Activated B cell treated with CpG ODN at 0.5 μM for 24 hours (primary cell): ENCODE data around the gene HOXA9. TPM values are rescaled to one million over a fixed set of nuclear protein-coding genes. Genes with fewer than 3 reads are reported as not detected.

Source experiments
- ATAC-seq: fragments of 200-7000 bp; cut with Tn5 transposase; one replicate; pipeline ENCODE4 v1.10.0; 2021; ENCODE audit warnings: low read depth, mild to moderate bottlenecking, moderate library complexity
- CTCF ChIA-PET: fragments of 350-600 bp; sonication (Branson Sonifier 250); formaldehyde crosslinking; loops from one replicate; lab custom pipeline; 2021; ENCODE audit warnings: antibody characterized with exemption; lab: Charles Lee
- POLR2A ChIA-PET: fragments of 350-600 bp; sonication (Branson Sonifier 250); formaldehyde crosslinking; loops from one replicate; lab custom pipeline; 2021; ENCODE audit warnings: antibody characterized with exemption; lab: Charles Lee
- DNase-seq: peaks from one replicate; pipeline ENCODE4 v3.0.0; 2022
- H3K27ac Mint-ChIP-seq: one replicate; pipeline ENCODE4 v1.8.0; 2020; ENCODE audit warnings: mixed read lengths
- H3K27me3 Mint-ChIP-seq: one replicate; pipeline ENCODE4 v1.8.0; 2021; ENCODE audit warnings: mixed read lengths
- H3K36me3 Mint-ChIP-seq: one replicate; pipeline ENCODE4 v1.8.0; 2021; ENCODE audit warnings: low read depth, mixed read lengths
- H3K4me1 Mint-ChIP-seq: one replicate; pipeline ENCODE4 v1.8.0; 2021; ENCODE audit warnings: mixed read lengths
- H3K4me3 Mint-ChIP-seq: one replicate; pipeline ENCODE4 v1.8.0; 2020; ENCODE audit warnings: mild to moderate bottlenecking, mixed read lengths
- H3K9me3 Mint-ChIP-seq: one replicate; pipeline ENCODE4 v1.8.0; 2020; ENCODE audit warnings: mixed read lengths
- intact Hi-C: fragments of 100-400 bp; cut with micrococcal nuclease; formaldehyde crosslinking; loops from one replicate; pipeline ENCODE4 v1.15.1; 2024
- total RNA-seq: library from RNA; stranded (reverse); gene quantifications from 2 replicates; pipeline ENCODE4 v1.2.3, GENCODE V29; 2022
- TF ChIP-seq, protein P1 (sequence below): fragments of 200-600 bp; IDR thresholded peaks from one replicate; pipeline ENCODE4 v1.8.0; 2022; ENCODE audit warnings: antibody characterized with exemption, mild to moderate bottlenecking

HOXA9 gene
- total RNA-seq, 1 donor from 2014 or later, result not detected

DNA sequence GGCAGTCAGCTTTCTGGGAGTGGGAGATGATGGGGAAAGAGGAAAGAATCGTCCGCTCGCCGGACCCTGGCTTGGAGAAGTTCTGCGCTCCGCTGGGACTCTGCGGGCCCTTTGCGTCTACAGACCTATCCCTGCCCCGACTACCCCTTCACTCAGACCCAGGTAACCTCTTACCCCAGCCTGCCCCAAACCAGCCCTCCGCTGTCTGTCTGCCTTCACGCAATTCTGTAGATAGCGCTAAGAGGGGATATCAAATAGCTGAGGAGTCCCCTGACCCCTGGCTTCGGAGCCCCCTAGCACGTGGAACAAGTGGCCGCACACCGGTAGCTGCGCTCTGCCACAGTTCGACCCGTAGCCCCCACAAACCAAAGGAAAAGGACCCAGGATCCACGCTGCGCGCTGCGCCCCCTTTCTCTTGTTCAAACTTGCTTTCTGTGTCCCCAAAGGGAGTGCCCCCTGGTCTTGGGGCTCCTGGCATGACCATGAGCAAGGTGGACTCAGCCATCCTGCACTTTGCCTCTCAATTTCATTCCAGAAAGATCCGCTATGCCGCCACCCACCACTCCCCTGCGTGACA lies 41.8 kb downstream of the HOXA9 start:
- Mint-ChIP-seq H3K36me3 (no peaks in the 10 kb centered on the region), H3K4me1 (no peaks in the 10 kb centered on the region), H3K27ac (no peak overlapping the region), H3K27me3 (peaks cover 28% of the 10 kb centered on the region), H3K9me3 (no peaks in the 10 kb centered on the region), H3K4me3 (no peak overlapping the region)
- intact Hi-C loops, result no loop called here
- ChIA-PET POLR2A (no interaction called here), CTCF (no interaction called here)
- DNase-seq (no peak), ATAC-seq (no peak)
- TF ChIP-seq, protein P1, sequence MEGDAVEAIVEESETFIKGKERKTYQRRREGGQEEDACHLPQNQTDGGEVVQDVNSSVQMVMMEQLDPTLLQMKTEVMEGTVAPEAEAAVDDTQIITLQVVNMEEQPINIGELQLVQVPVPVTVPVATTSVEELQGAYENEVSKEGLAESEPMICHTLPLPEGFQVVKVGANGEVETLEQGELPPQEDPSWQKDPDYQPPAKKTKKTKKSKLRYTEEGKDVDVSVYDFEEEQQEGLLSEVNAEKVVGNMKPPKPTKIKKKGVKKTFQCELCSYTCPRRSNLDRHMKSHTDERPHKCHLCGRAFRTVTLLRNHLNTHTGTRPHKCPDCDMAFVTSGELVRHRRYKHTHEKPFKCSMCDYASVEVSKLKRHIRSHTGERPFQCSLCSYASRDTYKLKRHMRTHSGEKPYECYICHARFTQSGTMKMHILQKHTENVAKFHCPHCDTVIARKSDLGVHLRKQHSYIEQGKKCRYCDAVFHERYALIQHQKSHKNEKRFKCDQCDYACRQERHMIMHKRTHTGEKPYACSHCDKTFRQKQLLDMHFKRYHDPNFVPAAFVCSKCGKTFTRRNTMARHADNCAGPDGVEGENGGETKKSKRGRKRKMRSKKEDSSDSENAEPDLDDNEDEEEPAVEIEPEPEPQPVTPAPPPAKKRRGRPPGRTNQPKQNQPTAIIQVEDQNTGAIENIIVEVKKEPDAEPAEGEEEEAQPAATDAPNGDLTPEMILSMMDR, result no peak

DNA sequence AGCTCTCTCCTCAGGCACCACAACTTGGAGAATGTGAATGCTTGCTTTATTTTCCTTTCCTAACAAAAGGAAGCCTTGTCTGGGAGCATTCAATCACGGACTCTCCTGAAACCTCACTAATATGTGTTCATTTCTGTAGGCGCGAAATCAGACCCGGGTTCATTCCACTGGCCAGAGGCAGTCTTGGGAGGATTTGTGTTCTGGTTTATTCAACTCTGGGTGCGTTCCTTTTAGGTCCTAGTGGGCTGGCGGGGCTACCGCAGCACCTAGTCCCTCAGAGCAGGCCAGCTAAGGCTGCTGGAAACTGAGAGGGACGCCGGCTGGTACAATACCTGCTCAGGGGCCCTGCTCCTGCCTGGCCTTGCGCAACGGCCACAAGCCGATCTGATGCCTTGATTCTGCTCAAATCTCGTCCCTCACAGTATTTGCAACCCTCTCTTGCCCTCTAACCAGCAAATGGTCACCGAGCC lies 42.3 kb downstream of the HOXA9 start:
- no peak for ATAC-seq
- ChIA-PET POLR2A (no interaction called here), CTCF (no interaction called here)
- H3K4me1 Mint-ChIP-seq, result no peaks in the 10 kb centered on the region
- no peaks in the 10 kb centered on the region for H3K9me3 Mint-ChIP-seq
- intact Hi-C loops, result no loop called here
- H3K27ac Mint-ChIP-seq, result no peak overlapping the region
- no peaks in the 10 kb centered on the region for H3K36me3 Mint-ChIP-seq
- no peak for DNase-seq
- no peak overlapping the region for H3K4me3 Mint-ChIP-seq
- H3K27me3 Mint-ChIP-seq, result peaks cover 28% of the 10 kb centered on the region
- TF ChIP-seq, protein P1, result no peak

DNA sequence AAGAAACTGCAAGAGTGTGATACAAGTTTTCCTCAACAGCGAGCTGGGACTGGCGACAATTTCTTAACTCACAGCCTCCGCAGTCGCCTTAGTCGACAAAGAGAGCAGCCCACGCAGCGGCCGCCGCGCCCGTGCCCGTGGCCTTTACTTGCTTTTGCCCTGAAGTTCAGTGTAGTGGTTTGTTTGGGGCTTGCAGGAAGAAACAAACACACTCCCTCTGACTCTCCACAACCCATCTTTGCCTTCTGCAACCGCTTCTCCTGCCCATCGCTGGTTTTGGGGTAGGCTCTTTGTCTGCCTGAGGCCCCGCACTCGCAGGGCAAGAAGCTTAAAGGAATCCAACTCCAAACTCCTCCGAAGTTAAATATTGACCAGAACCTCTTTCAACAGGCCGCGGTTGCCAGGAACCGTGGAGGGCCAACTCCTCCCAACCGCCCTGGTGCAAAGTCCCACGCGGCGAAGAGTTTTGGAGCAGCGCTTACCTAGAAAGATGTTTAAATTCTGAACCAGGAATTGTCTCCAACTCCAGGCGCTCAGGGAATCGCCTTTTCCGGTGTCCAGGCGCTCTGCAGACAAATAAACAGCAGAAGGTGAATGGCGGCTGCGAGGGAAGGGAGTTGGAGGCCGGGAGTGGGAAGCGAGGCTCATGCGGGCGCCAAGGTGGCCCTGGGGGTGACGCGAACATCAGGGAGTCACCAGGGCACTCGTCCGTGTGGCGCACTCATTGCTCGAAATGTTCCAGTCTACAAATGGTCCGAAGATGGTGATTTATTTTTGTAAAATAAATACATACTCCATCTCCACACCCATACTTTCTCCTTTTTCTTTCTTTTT lies 43.0 kb downstream of the HOXA9 start:
- H3K4me3 Mint-ChIP-seq, result no peak overlapping the region
- no peaks in the 10 kb centered on the region for H3K36me3 Mint-ChIP-seq
- no peaks in the 10 kb centered on the region for H3K4me1 Mint-ChIP-seq
- ATAC-seq, result no peak
- no peak overlapping the region for H3K27ac Mint-ChIP-seq
- TF ChIP-seq, protein P1, result no peak
- ChIA-PET POLR2A (no interaction called here), CTCF (no interaction called here)
- H3K9me3 Mint-ChIP-seq, result no peaks in the 10 kb centered on the region
- no peak for DNase-seq
- intact Hi-C loops, result no loop called here
- H3K27me3 Mint-ChIP-seq, result peaks cover 25% of the 10 kb centered on the region

DNA sequence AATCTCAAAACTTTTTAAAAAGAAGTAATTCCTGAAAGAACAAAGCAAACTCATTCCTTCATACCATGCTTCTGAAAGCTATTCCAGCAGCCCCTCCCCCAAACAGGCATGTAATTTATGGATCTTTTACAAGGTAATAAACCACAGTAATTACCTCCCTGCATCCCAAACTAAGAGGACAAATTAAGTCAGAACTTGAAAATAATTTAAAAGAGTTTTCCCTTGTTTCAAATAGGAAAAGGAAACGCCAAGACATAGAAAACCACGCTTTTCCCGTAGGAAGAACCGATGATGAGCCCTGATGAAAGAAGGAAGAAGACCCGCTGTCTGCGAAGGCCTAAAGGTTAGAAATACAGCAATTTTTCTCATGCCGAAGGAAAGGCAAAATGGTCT lies 43.7 kb downstream of the HOXA9 start:
- no peaks in the 10 kb centered on the region for H3K4me1 Mint-ChIP-seq
- POLR2A ChIA-PET, result no interaction called here
- H3K36me3 Mint-ChIP-seq, result no peaks in the 10 kb centered on the region
- intact Hi-C loops, result no loop called here
- CTCF ChIA-PET, result no interaction called here
- DNase-seq, result no peak
- no peak for ATAC-seq
- peaks cover 22% of the 10 kb centered on the region for H3K27me3 Mint-ChIP-seq
- no peak overlapping the region for H3K4me3 Mint-ChIP-seq
- TF ChIP-seq, protein P1, result no peak
- no peak overlapping the region for H3K27ac Mint-ChIP-seq
- H3K9me3 Mint-ChIP-seq, result no peaks in the 10 kb centered on the region

DNA sequence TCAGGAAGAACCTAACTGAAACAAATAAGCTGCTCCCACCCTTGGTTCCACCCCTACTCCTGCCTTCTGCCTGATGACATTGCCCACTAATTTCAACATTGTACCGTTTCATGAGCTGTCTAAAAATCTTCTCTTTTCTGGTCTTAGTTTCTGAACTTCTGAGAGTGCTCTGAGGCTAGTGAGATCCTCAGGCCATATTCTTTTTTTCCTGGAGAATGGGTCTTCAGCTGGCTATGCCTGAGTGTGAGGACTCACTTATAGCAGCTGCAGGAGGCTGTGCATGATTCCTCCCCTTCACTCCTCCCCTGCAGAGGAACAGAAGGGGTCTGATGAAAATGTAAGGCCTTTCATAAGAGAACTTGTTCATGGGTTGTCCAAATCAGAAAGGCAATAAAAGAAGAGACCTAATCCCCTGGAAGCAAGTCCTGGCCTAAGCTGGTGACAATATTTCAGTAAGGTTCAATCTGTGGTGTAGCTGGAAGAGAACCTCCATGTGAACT lies 45.9 kb downstream of the HOXA9 start:
- ChIA-PET POLR2A (interaction anchor here (0.6 kb wide), 1 partner anchor 1403 kb away, joined by 12 read pairs; no protein-coding TSS in a partner anchor), CTCF (interaction anchor here (0.9 kb wide), 1 partner anchor 36 kb away, joined by 3 read pairs; no protein-coding TSS in a partner anchor)
- Mint-ChIP-seq H3K27ac (no peak overlapping the region), H3K36me3 (no peaks in the 10 kb centered on the region), H3K27me3 (peaks cover 11% of the 10 kb centered on the region), H3K4me3 (no peak overlapping the region), H3K9me3 (no peaks in the 10 kb centered on the region), H3K4me1 (no peaks in the 10 kb centered on the region)
- no peak for ATAC-seq
- intact Hi-C loops, result no loop called here
- TF ChIP-seq, protein P1, result no peak
- DNase-seq, result no peak
